ENCODE results near the gene F11R.
"Not testable (repeated sequence)": the region's sequence is repeated elsewhere in the genome, so short reads cannot be mapped to it uniquely, and the experiment has no call there.

Gene F11R

GRCh38 chr1:161044535-161044907, 23.6 kb upstream of the F11R start:
- DNase-seq (ENCODE audit: low spot score): no peak

- no peak for DNase-seq (ENCODE audit: low spot score)
Observed at GRCh38 chr1:161039546-161039945, 18.6 kb upstream of the F11R start.

GRCh38 chr1:161039154-161039545, 18.2 kb upstream of the F11R start:
- DNase-seq (ENCODE audit: low spot score): no peak

- peak; percentile 80 for DNase-seq (ENCODE audit: low spot score)
Observed at GRCh38 chr1:161038523-161039153, 17.7 kb upstream of the F11R start, which contains the start of gene TSTD1. TSTD1 (minus strand) TSS chr1:161038964; CDS start chr1:161038889, 75 bp downstream.

GRCh38 chr1:161037661-161038522, 16.9 kb upstream of the F11R start:
- DNase-seq (ENCODE audit: low spot score): no peak

GRCh38 chr1:161033751-161034150, 12.8 kb upstream of the F11R start:
- DNase-seq (ENCODE audit: low spot score): no peak

GRCh38 chr1:161032409-161032808, 11.5 kb upstream of the F11R start:
- DNase-seq (ENCODE audit: low spot score): no peak

- DNase-seq (ENCODE audit: low spot score): no peak
Observed at GRCh38 chr1:161031874-161032273, 10.9 kb upstream of the F11R start.

GRCh38 chr1:161029466-161029865, 8.5 kb upstream of the F11R start:
- DNase-seq (ENCODE audit: low spot score): not testable (repeated sequence)

- DNase-seq (ENCODE audit: low spot score): not testable (repeated sequence)
Observed at GRCh38 chr1:161026954-161027353, 6.0 kb upstream of the F11R start.

- DNase-seq (ENCODE audit: low spot score): not testable (repeated sequence)
Observed at GRCh38 chr1:161022432-161022831, 1.5 kb upstream of the F11R start.

GRCh38 chr1:161021970-161022353, 1.0 kb upstream of the F11R start:
- DNase-seq (ENCODE audit: low spot score): no peak

- DNase-seq (ENCODE audit: low spot score): peak; percentile 93
Observed at GRCh38 chr1:161021165-161021969, 415 bp upstream of the F11R start.

GRCh38 chr1:161019751-161020495, 1.0 kb downstream of the F11R start:
- no peak for DNase-seq (ENCODE audit: low spot score)

- DNase-seq (ENCODE audit: low spot score): not testable (repeated sequence)
Observed at GRCh38 chr1:161019111-161019660, 1.8 kb downstream of the F11R start.

GRCh38 chr1:161018631-161018930, 2.4 kb downstream of the F11R start:
- no peak for DNase-seq (ENCODE audit: low spot score)

GRCh38 chr1:161017756-161018630, 3.0 kb downstream of the F11R start:
- no peak for DNase-seq (ENCODE audit: low spot score)

- not testable (repeated sequence) for DNase-seq (ENCODE audit: low spot score)
Observed at GRCh38 chr1:161017181-161017580, 3.8 kb downstream of the F11R start.

- DNase-seq (ENCODE audit: low spot score): not testable (repeated sequence)
Observed at GRCh38 chr1:161016683-161017082, 4.3 kb downstream of the F11R start.

GRCh38 chr1:161013488-161014230, 7.3 kb downstream of the F11R start:
- DNase-seq (ENCODE audit: low spot score): no peak

All from ecto neural progenitor cell (in vitro differentiated cells).